Fibroblast of lung (primary cell): ENCODE measurements around the gene DCAF11. TPM values are rescaled to one million over a fixed set of nuclear protein-coding genes. Genes with fewer than 3 reads are reported as not detected.

Source experiments
- DNase-seq, 2 donors: peaks; one replicate each; pipeline versions ENCODE4 v3.0.0 to v3.0.0-alpha.2; 2010; ENCODE audit warnings: low read depth in 2 of 2
- H2AFZ ChIP-seq: 2 replicates; pipeline ENCODE4 v1.5.1; 2012; ENCODE audit warnings: low read length, control low read depth, inconsistent platforms
- H3K27ac ChIP-seq: 2 replicates; pipeline ENCODE4 v1.5.1; 2011; ENCODE audit warnings: low read length, control low read depth; ENCODE audit not compliant: insufficient read depth
- H3K27me3 ChIP-seq: 2 replicates; pipeline ENCODE4 v1.5.1; 2011; ENCODE audit warnings: mild to moderate bottlenecking, low read length; ENCODE audit not compliant: control insufficient read depth, insufficient read depth
- H3K36me3 ChIP-seq: 2 replicates; pipeline ENCODE4 v1.5.1; 2011; ENCODE audit warnings: low read length; ENCODE audit not compliant: control insufficient read depth, insufficient read depth
- H3K4me1 ChIP-seq: 2 replicates; pipeline ENCODE4 v1.5.1; 2011; ENCODE audit warnings: low read length; ENCODE audit not compliant: control insufficient read depth, insufficient read depth; ENCODE audit errors: extremely low read depth
- H3K4me2 ChIP-seq: 2 replicates; pipeline ENCODE4 v1.5.1; 2011; ENCODE audit warnings: low read length, control low read depth; ENCODE audit not compliant: insufficient read depth; ENCODE audit errors: extremely low read depth
- H3K4me3 ChIP-seq, 4 experiments: fragments of 200-600 bp in 1 of 4; sonication (generic) in 1 of 4; replicated peaks in 1 of 4; 2 replicates each; pipeline ENCODE4 v1.5.1; 2011 to 2016; ENCODE audit warnings: low read length in 4 of 4, low read depth in 3 of 4, mild to moderate bottlenecking in 3 of 4, control low read depth in 2 of 4, inconsistent platforms in 1 of 4, mixed read lengths in 1 of 4; ENCODE audit not compliant: insufficient read depth in 1 of 4; ENCODE audit errors: control extremely low read depth in 1 of 4
- H3K79me2 ChIP-seq: 2 replicates; pipeline ENCODE4 v1.5.1; 2012; ENCODE audit warnings: mild to moderate bottlenecking, low read length, inconsistent platforms; ENCODE audit not compliant: control insufficient read depth, insufficient read depth
- H3K9ac ChIP-seq: 2 replicates; pipeline ENCODE4 v1.5.1; 2011; ENCODE audit warnings: mild to moderate bottlenecking, low read length, control low read depth; ENCODE audit not compliant: insufficient read depth
- H3K9me3 ChIP-seq: 2 replicates; pipeline ENCODE4 v1.5.1; 2012; ENCODE audit warnings: low read depth, low read length; ENCODE audit not compliant: control insufficient read depth, insufficient read depth
- H4K20me1 ChIP-seq: 2 replicates; pipeline ENCODE4 v1.5.1; 2011; ENCODE audit warnings: low read length; ENCODE audit not compliant: control insufficient read depth, insufficient read depth; ENCODE audit errors: extremely low read depth
- CTCF ChIP-seq, 2 donors: IDR thresholded peaks in 1 of 2; conservative IDR thresholded peaks in 1 of 2; 1 replicate in 1 of 2; 2 replicates in 1 of 2; pipeline ENCODE4 v1.5.1; 2011 to 2012; ENCODE audit warnings: low read length in 2 of 2, control low read depth in 1 of 2, inconsistent platforms in 1 of 2, low read depth in 1 of 2, mild to moderate bottlenecking in 1 of 2
- EZH2 ChIP-seq: IDR thresholded peaks from 2 replicates; pipeline ENCODE4 v1.5.1; 2012; ENCODE audit warnings: low read length, control low read depth, mild to moderate bottlenecking; ENCODE audit errors: missing control alignments
- polyA plus RNA-seq, 2 donors: library from polyadenylated mRNA; depleted of rRNA in 1 of 2; stranded (reverse) in 1 of 2; unstranded in 1 of 2; fragments of >200 nt; gene quantifications; 2 replicates each; pipeline ENCODE4 v1.2.1, GENCODE V29; 2011 to 2012; ENCODE audit warnings: missing spikeins in 1 of 2
- total RNA-seq: library from RNA; depleted of rRNA; stranded (reverse); fragments of >200 nt; gene quantifications from 2 replicates; pipeline ENCODE4 v1.2.1, GENCODE V29; 2014

The DCAF11 gene
- total and polyA plus RNA-seq, 2 donors (not counting 1 experiment from before 2014, with no cell fraction given), result 18.4 to 68.0 TPM

GRCh38 chr14:24156840-24157239 is 42.3 kb downstream of the DCAF11 start:
- no peak for DNase-seq
- H2AFZ ChIP-seq, result no peak overlapping the region
- no peak for TF ChIP-seq EZH2
- TF ChIP-seq CTCF (conservative IDR thresholded peaks at IDR 0.05 in 1 of 2, IDR thresholded peaks at IDR 0.05 in 1 of 2; ENCODE audit: low read depth in 1 of 2, low read length in 2 of 2), result no peak
- H3K9me3 ChIP-seq, result no peaks in the 10 kb centered on the region
- peaks cover 6% of the 10 kb centered on the region for H3K4me1 ChIP-seq
- H3K27me3 ChIP-seq, result no peaks in the 10 kb centered on the region
- no peaks in the 10 kb centered on the region for H4K20me1 ChIP-seq
- H3K27ac ChIP-seq, result no peak overlapping the region
- H3K4me2 ChIP-seq, result no peak overlapping the region
- no peak overlapping the region for H3K9ac ChIP-seq
- H3K4me3 ChIP-seq, result no peak overlapping the region
- H3K79me2 ChIP-seq, result peaks cover 7% of the 10 kb centered on the region
- H3K36me3 ChIP-seq, result peaks cover 20% of the 10 kb centered on the region

- Histone ChIP-seq H2AFZ (no peak overlapping the region), H3K27ac (no peak overlapping the region), H3K36me3 (peaks cover 19% of the 10 kb centered on the region), H3K27me3 (no peaks in the 10 kb centered on the region), H3K4me2 (no peak overlapping the region), H3K79me2 (peaks cover 12% of the 10 kb centered on the region), H3K9ac (no peak overlapping the region), H3K9me3 (no peaks in the 10 kb centered on the region), H4K20me1 (no peaks in the 10 kb centered on the region), H3K4me1 (peaks cover 9% of the 10 kb centered on the region), H3K4me3 (no peak overlapping the region)
- DNase-seq, result no peak
- no peak for TF ChIP-seq CTCF (conservative IDR thresholded peaks at IDR 0.05 in 1 of 2, IDR thresholded peaks at IDR 0.05 in 1 of 2; ENCODE audit: low read depth in 1 of 2, low read length in 2 of 2)
- TF ChIP-seq EZH2, result no peak
These were observed 42.8 kb downstream of the DCAF11 start for GRCh38 chr14:24157331-24157730.

- Histone ChIP-seq H3K9me3 (no peaks in the 10 kb centered on the region), H3K27ac (no peak overlapping the region), H2AFZ (no peak overlapping the region), H3K79me2 (peaks cover 19% of the 10 kb centered on the region), H3K4me3 (no peak overlapping the region), H3K27me3 (no peaks in the 10 kb centered on the region), H3K4me2 (no peak overlapping the region), H3K4me1 (peaks cover 10% of the 10 kb centered on the region), H3K9ac (no peak overlapping the region), H4K20me1 (no peaks in the 10 kb centered on the region), H3K36me3 (peaks cover 36% of the 10 kb centered on the region)
- no peak for TF ChIP-seq CTCF (conservative IDR thresholded peaks at IDR 0.05 in 1 of 2, IDR thresholded peaks at IDR 0.05 in 1 of 2; ENCODE audit: low read depth in 1 of 2, low read length in 2 of 2)
- no peak for TF ChIP-seq EZH2
- no peak for DNase-seq
These were observed 45.4 kb downstream of the DCAF11 start for GRCh38 chr14:24159777-24160498.
